ENCODE results near the gene IL1RL1. TPM values are rescaled to one million over a fixed set of nuclear protein-coding genes. Genes with fewer than 3 reads are reported as not detected.

IL1RL1 gene
- total RNA-seq, 1 donor from 2014 or later: 16.2 TPM

GRCh38 chr2:102366406-102367112, 55.2 kb downstream of the IL1RL1 start:
- intact Hi-C loops (cut with micrococcal nuclease): loop anchor here (1.0 to 5.0 kb wide), 10 partner anchors 10 to 1114 kb away; partner anchors contain the start of gene CNOT11

DNA sequence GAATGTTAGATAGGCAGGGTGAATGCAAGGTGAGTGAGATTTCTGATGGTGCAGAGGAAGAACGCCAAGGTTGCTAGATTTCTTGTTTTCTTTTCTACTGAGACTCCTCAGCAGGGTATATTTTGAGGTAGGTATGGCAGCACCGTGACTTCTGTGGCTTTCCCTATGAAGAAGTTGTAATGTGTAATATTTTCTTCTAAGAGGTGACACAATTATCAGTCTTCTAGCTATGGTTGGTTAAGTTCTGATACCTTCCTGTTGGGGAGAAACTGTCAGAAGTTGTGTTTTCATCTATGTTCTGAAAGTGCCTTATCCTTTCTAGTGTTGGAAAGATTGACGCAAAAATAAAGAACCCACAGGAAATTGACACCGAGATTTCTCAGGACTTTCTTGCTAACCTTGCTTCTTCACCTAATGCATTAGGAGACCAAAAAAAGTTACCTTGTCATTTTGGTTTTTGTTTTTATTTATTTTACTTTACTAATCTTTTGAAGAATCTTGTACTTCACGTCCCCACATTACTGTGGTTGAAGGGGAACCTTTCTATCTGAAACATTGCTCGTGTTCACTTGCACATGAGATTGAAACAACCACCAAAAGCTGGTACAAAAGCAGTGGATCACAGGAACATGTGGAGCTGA, 56.1 kb downstream of the IL1RL1 start:
- intact Hi-C loops (cut with micrococcal nuclease): loop anchor here (1.0 to 5.0 kb wide), 10 partner anchors 11 to 1115 kb away; partner anchors contain the start of gene CNOT11

GRCh38 chr2:102368461-102369109, 57.2 kb downstream of the IL1RL1 start:
- intact Hi-C loops (cut with micrococcal nuclease): loop anchor here (5.0 kb wide), 1 partner anchor 1116 kb away; the partner anchor contains the start of gene CNOT11

DNA sequence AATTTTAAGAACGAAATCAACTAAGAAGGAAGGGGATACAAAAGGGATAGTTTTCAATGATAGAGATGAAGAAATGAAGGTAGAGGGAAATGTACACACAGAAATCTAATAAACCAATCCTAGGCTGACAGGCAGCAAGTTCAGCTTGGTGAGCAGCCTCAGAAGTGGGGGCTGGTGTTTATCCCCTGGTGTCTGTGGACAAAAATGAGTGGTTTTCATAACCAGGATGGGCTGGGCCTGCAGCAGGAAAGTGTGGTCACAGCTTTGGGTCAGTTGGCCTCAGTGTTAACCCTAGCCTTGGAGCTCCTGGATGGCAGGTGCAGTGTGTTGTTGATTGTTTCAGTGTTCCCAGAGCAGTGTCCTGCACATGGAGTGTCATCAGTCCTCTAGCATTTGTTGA, 58.5 kb downstream of the IL1RL1 start:
- intact Hi-C loops (cut with micrococcal nuclease): loop anchor here (5.0 kb wide), 1 partner anchor 1118 kb away; the partner anchor contains the start of gene CNOT11

DNA sequence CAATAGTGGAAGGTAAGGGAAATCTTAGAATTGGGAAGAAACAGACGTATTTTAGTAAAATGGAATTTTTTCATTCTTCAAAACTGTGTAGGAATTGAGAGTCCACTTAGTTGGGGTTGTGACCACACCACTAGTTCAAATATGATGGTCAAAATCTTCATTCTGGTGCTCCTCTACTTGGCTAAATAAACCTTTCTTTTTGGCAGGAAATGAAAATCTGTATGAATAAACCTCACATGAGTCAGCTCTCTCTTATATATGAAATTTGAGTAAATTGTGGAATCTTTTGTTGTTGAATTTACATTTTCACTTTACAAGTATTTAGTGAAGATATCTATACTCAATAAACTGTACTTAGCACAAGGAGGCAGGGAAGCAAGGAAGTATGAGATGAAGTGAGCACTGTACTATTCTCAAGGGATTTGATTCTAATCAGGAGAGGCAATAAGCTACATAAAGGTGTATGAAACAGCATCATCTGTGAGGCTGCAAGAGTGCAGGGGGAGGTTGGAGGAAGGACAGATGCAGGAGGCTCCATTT, 64.8 kb downstream of the IL1RL1 start:
- intact Hi-C loops (cut with micrococcal nuclease): no loop called here

DNA sequence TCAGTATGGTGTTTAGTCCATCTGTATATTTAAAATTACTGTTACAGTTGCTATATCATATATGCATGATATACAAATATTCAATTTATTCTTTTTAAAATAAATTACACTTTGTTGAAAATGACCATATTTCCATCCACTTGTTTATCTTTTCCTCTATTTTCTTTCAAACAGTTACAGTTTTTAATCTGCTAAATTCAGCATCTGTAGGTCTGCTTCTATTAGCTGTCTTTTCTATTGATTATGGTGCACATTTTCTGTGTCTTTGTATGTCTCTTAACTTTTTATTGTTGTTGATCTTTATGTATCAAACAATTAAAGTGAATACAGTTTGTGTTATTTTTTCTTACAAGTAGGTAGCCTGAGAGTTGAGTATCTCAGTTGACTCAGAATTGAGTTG, 72.4 kb downstream of the IL1RL1 start:
- intact Hi-C loops (cut with micrococcal nuclease): no loop called here

- intact Hi-C loops (cut with micrococcal nuclease): no loop called here
These were observed 74.2 kb downstream of the IL1RL1 start for GRCh38 chr2:102385522-102385921.

GRCh38 chr2:102386004-102386403, 74.6 kb downstream of the IL1RL1 start:
- intact Hi-C loops (cut with micrococcal nuclease): no loop called here

DNA sequence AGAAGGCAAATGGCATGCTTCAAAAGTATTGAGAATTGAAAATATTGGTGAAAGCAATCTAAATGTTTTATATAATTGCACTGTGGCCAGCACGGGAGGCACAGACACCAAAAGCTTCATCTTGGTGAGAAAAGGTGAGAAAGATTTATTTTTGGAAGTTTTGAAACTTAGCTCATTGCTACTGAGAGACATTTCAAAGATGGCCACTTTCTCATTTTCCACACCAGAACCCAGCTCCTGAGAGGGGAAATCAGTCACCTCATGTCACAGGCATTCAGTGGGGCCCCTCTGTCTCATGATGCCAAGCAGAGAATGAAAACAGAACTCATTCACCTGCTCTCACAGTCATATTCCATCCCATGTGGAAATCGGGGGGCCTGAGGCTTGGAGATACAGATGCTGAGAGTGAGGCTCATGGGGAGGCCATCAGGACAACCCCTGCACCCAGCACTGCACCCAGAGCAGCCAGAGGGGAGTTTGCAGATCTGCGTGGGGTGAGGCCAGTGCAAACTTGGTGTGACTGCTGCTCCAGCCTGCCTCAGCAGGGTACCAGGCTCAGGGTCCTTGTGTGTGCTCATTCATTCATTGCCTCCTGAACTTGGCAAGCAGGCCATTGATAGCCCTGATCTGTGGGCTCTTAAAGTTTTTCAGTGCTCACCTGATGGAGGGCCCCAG, 75.6 kb downstream of the IL1RL1 start:
- intact Hi-C loops (cut with micrococcal nuclease): no loop called here

- intact Hi-C loops (cut with micrococcal nuclease): no loop called here
These were observed 76.6 kb downstream of the IL1RL1 start for GRCh38 chr2:102387763-102388546.

DNA sequence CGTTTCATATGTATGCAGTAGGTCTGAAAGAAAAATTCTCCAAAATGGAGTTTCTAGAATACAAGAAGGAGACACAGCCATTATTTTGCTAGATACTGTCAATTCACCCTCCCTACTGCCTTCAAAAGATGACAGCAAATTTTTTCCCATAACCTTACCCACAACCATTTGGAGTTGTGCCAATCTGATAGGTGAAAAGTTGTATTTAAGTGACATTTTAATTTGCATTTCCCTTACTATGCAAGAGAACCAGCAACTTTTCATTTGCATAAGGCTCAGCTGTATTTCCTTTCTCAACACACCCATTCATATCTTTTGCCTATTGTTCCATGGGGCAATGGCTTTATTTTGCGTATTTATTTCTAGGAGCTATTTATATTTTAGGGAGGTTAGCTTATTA, 80.2 kb downstream of the IL1RL1 start:
- intact Hi-C loops (cut with micrococcal nuclease): loop anchor here (2.0 kb wide), 1 partner anchor 17 kb away; no protein-coding TSS in a partner anchor

GRCh38 chr2:102392096-102392495, 80.7 kb downstream of the IL1RL1 start:
- intact Hi-C loops (cut with micrococcal nuclease): no loop called here

- intact Hi-C loops (cut with micrococcal nuclease): no loop called here
These were observed 81.6 kb downstream of the IL1RL1 start for GRCh38 chr2:102392942-102393341.

- intact Hi-C loops (cut with micrococcal nuclease): no loop called here
These were observed 84.6 kb downstream of the IL1RL1 start for GRCh38 chr2:102396012-102396411.

DNA sequence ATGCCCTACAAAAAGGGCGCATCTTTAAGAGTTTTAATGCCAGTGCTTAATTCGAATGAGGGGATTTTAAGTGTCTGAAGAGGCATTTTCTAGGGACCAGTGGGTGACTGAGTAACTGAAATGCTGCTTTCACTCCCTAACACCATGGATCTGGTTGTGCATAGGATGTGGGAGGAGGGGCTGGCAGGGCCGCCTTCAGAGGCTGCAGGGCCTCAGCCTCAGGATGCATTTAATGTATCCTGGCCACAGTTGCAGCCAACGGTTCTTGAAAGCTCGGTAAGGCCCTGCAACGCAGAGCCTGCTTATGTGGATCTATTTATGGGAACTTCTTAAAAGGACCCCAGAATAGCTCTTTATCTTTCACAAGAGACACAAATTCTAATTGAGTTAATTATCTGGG, 85.8 kb downstream of the IL1RL1 start:
- intact Hi-C loops (cut with micrococcal nuclease): no loop called here

DNA sequence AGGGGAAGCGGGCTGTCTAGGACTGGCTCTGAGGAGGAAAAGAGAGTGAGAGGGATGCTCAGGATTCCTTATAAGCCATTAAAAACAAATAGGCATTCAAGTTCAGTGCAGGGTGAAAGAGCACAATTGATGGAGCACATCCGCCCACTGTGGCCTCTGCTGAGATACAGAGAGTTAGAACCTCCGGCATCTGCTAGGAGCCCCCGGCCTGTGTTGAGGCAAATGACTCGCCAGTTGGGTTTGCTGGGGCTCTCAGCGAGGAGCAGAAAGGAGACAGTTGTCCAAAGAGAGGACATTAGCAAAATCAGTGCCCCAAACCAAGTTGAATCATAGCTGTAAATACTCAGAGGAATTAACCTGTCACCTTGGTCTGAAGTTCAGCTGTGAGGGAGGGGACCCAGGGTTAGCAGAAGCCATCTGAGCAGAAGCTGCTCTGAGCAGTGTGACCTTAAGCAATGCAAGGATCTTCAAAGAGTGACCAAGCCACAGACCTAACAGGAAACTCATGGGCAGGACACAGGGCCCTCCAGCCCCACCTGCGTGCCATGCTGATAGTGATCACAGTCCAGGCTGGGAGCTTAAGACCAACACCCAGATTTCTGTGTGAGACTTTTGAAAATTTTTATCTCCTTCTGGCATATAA, 88.3 kb downstream of the IL1RL1 start:
- intact Hi-C loops (cut with micrococcal nuclease): loop anchor here (1.0 to 2.0 kb wide), 2 partner anchors 19 to 33 kb away; no protein-coding TSS in a partner anchor

- intact Hi-C loops (cut with micrococcal nuclease): loop anchor here (2.0 kb wide), 1 partner anchor 35 kb away; no protein-coding TSS in a partner anchor
These were observed 90.1 kb downstream of the IL1RL1 start for GRCh38 chr2:102401456-102401855.

Data from T-helper 1 cell treated with Interleukin-12 subunit alpha and Interleukin-12 subunit beta and Interleukin-4 antibody, amounts not matched to agents 30 ng/mL and 1 ng/mL, for 36 hours (primary cell).